Right ventricle myocardium inferior (tissue), 1 donor: ENCODE data around the gene ZNF335. TPM values are rescaled to one million over a fixed set of nuclear protein-coding genes. Genes with fewer than 3 reads are reported as not detected.
"Not testable (repeated sequence)": the region's sequence is repeated elsewhere in the genome, so short reads cannot be mapped to it uniquely, and the experiment has no call there.

Experiments
- ATAC-seq: fragments of 200-7000 bp; cut with Tn5 transposase; one replicate; pipeline ENCODE4 v1.9.1; 2020; ENCODE audit warnings: mild to moderate bottlenecking, moderate library complexity
- DNase-seq: peaks from one replicate; pipeline ENCODE4 v3.0.0; 2021; ENCODE audit errors: missing footprints
- intact Hi-C: fragments of 100-400 bp; cut with DNase I; formaldehyde crosslinking; loops from one replicate; pipeline ENCODE4 v1.11.0; 2022
- total RNA-seq: library from RNA; stranded (reverse); fragmentation: NEBNext Ultra II Directional; extraction: Animal tissue kit (Norgen Biotek cat#: 25700); gene quantifications from one replicate; pipeline ENCODE4 v1.2.1, GENCODE V29; 2021
- donor health status: DM: no; HTN: yes; CAD: no; lungs with severe emphysema.

Gene ZNF335
- total RNA-seq, 1 donor from 2014 or later = 9.7 TPM

DNA sequence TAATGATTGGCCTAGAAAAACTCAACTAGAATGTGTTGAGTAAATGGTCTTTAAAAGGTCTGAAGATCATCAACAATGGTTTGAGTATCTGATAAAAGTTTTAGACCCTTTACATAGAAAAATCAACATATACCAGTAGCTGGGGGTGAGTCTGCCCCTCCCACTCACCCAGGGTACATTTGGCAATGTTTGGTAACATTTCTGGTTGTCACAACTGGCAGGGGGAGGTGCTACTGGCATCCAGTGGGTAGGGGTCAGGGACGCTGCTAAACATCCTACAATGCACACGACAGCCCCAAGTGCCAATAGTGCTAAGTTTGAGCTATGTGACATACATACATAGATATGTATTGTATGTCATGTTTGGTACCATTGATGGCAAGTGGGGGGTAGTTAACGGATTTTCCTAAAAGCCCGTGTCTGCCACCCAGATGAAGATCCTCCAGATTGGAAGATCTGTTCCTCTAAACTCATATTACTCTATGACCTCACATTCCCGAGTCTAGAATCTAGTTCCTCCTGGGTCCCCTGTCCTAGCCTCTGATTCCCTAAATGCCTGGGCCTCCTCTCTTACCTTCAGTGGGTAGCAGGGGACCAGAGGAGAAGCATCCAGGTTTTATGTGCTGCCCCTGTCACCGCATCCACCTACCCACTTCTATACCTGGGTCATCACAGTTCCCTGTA lies 34.2 kb upstream of the ZNF335 start:
- intact Hi-C loops = no loop called here
- DNase-seq (no peak), ATAC-seq (no peak)

GRCh38 chr20:46004889-46005473 lies 33.0 kb upstream of the ZNF335 start:
- ATAC-seq (peak; percentile 74), DNase-seq (no peak)
- intact Hi-C loops = no loop called here

GRCh38 chr20:46004187-46004586 lies 32.2 kb upstream of the ZNF335 start:
- peak; percentile 72 for ATAC-seq
- intact Hi-C loops = no loop called here

DNA sequence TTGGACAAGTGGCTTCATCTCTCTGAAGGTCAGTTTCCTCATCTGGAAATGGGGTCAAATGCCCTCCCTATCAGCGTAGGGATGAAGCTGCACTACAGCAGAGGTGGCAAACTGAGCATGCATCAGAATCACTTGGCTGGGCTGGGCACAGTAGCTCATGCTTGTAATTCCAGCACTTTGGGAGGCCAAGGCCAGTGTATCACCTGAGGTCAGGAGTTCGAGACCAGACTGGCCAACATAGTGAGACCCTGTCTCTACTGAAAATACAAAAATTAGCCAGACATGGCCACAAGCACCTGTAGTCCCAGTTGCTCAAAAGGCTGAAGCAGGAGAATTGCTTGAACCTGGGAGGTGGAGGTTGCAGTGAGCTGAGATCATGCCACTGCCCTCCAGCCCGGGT lies 30.0 kb upstream of the ZNF335 start:
- intact Hi-C loops = no loop called here
- ATAC-seq = no peak

More at GRCh38 chr20:46004187-46004586, 32.2 kb upstream of the ZNF335 start:
- DNase-seq = no peak

DNA sequence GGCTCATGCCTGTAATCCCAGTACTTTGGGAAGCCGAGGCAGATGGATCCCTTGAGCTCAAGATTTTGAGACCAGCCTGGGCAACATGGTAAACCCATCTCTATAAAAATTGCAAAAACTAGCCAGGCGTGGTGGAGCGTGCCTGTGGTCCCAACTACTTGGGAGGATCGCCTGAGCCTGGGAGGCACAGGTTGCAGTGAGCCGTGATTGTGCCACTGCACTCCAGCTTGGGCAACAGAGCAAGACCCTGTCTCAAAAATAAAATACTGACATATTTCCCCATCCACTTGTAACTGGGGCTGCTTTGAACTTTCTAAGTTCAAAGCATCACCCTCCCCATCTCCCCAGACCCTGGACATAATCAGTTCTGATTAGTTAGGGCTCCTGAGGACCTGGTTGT lies 29.5 kb upstream of the ZNF335 start:
- ATAC-seq (no peak), DNase-seq (no peak)
- intact Hi-C loops = no loop called here

More for the DNA sequence above, 30.0 kb upstream of the ZNF335 start:
- no peak for DNase-seq

- no peak for ATAC-seq
- DNase-seq = no peak
- intact Hi-C loops = no loop called here
These were observed 28.4 kb upstream of the ZNF335 start for GRCh38 chr20:46000262-46000996.

GRCh38 chr20:45999557-46000261 lies 27.7 kb upstream of the ZNF335 start:
- intact Hi-C loops = no loop called here
- ATAC-seq (no peak), DNase-seq (no peak)

DNA sequence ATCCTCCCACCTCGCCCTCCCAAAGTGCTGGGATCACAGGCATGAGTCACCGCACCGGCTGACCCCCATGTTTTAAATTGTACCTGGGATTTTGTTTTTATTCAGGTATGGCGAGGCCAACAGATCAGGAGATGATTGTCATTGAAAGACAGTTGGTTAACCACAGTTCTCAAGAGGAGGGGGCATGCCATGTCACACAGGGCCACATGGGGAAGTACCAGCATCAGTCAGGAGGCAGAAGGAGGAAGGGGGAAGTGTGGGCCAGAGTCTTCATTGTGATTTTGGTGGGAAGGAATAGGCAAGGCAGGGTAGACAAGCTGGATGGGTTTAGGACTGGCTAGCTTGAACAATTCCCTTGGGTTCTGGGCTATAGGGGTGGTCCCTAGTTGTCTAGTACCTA lies 26.8 kb upstream of the ZNF335 start:
- no peak for DNase-seq
- intact Hi-C loops = no loop called here
- peak; percentile 60 for ATAC-seq

- peak; percentile 56 for ATAC-seq
- no peak for DNase-seq
- intact Hi-C loops = no loop called here
These were observed 26.3 kb upstream of the ZNF335 start for GRCh38 chr20:45998337-45998736.

GRCh38 chr20:45997187-45997586 lies 25.2 kb upstream of the ZNF335 start:
- no peak for ATAC-seq
- DNase-seq = no peak
- intact Hi-C loops = no loop called here

GRCh38 chr20:45995495-45996097 lies 23.6 kb upstream of the ZNF335 start:
- DNase-seq, intact Hi-C loops, ATAC-seq: not testable (repeated sequence)

GRCh38 chr20:45994761-45995493 lies 22.9 kb upstream of the ZNF335 start:
- no peak for DNase-seq
- intact Hi-C loops = no loop called here

DNA sequence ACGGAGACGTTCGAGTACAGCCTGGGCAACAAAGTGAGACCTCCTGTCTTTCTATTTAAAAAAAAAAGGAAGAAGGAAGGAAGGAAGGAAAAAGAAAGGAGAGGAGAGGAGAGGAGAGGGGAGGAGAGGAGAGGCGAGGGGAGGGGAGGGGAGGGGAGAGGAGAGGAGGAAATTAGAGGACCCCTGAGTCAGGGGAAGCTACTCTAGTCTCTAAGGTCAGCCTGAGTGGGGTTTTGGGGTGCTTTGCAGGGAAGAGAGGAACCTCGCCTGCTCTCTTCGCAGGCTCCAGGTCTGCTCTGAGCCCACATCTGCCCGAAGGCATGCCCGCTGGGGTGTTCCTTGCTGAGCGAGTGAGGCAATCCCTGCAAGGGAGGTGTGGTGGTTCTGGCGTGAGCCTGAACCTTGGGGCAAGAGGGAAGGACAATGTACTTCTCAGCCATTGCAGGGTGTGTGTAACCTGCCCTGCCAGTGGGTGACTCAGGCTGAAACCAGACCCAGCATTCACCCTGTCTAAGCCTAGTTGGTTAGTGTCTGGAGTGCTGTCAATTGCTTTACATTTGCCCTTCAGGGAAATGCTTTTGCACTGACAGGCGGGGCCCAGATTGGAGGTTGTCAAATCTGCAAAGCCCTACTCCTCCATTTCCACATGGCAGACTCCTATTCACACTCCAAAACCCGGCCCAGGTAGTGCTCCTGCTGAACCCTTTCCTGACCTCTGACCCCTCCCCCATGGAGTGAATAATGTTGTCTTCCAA lies 21.4 kb upstream of the ZNF335 start:
- DNase-seq = no peak
- intact Hi-C loops = no loop called here
- no peak for ATAC-seq

More at GRCh38 chr20:45994761-45995493, 22.9 kb upstream of the ZNF335 start:
- ATAC-seq = no peak

GRCh38 chr20:45991616-45992015 lies 19.6 kb upstream of the ZNF335 start:
- DNase-seq (no peak), ATAC-seq (no peak)
- intact Hi-C loops = no loop called here

- not testable (repeated sequence) for DNase-seq, ATAC-seq
These were observed 16.8 kb upstream of the ZNF335 start for GRCh38 chr20:45988830-45989229.

DNA sequence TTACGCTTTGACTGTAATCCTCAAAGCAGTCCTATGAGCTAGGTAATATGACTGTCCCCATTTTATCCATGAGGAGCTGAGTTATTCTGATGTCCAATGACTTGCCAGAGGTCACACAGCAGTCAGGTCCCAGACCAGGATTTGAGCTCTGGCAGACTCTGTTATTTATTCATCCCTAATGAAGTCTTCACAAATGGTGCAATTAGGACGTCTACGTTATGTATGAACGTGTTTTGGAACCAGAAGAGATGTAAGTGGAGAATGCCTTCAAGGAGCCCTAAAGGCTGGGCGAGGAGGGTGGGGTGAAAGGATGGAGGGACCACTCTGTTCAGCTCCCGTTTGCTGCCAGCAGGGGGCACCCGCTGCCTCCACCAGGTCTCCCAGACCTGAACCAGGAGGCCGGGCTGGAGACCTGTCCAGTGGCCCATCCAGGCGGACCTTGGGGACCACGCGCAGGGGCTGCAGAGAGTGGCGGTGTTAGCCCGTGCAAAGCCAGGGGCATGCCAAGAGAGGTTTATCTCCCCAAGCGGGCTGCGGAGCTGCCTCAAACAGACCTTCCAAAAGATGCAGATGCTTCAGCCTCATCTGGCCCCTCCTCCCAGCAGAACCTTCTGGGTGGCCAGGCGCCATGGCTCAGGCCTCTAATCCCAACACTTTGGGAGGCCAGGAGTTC lies 15.2 kb upstream of the ZNF335 start:
- peak; percentile 84 for ATAC-seq
- peak; percentile 87 for DNase-seq
- intact Hi-C loops = no loop called here

More at GRCh38 chr20:45988830-45989229, 16.8 kb upstream of the ZNF335 start:
- intact Hi-C loops = not testable (repeated sequence)

DNA sequence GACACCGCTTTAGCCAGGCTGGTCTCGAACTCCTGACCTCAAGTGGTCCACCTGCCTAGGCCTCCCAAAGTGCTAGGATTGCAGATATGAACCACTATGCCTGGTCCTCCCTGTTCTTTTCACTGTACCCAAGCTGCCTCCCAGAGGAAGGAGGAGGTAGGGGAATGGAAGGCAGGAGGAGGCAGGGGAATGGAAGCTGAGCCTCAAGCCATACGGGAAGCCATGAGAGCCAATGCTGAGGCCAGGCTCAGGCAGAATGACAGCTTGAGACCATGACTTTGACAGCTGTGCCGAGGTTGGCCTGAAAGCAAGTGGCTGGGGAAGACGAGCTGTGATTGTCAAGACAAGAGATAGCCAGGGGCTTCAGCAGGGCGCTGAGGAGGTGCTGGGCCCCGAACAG lies 13.6 kb upstream of the ZNF335 start:
- ATAC-seq (no peak), DNase-seq (no peak)
- intact Hi-C loops = no loop called here
